Measurements from ENCODE around the gene RBM11.

DNA sequence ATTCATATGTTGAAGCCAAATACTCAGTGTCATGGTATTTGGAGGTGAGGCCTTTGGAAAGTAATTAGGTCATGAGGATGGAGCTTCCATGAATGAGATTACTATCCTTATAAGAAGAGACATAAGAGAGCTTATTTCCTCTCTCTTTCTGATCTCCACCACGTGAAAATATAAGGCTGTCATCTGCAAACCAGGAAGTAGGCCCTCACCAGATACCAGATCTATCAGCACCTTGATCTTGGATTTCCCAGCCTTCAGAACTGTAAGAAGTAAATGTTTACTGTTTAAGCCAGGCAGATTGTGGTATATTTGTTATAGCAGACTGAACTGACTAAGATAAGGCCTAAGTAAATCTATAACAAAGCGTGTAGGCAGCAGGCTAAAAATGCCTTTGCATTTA is 25.3 kb downstream of the RBM11 start:
- no peak for TF ChIP-seq CTCF (conservative IDR thresholded peaks at IDR 0.05 in 1 of 2, IDR thresholded peaks at IDR 0.05 in 1 of 2; ENCODE audit: extremely low read depth in 1 of 2, insufficient read depth in 1 of 2, low read depth in 1 of 2, low read length in 2 of 2)
- no peak for TF ChIP-seq EZH2 (IDR thresholded peaks at IDR 0.05; ENCODE audit: borderline replicate concordance, low read length)
